H9 (cell line): ENCODE results near the gene RTTN. TPM values are rescaled to one million over a fixed set of nuclear protein-coding genes. Genes with fewer than 3 reads are reported as not detected.

Source experiments
- DNase-seq: peaks from one replicate; pipeline ENCODE4 v3.0.0-alpha.2; 2017
- H2AFZ ChIP-seq: one replicate; pipeline ENCODE4 v1.6.1; 2013; ENCODE audit warnings: mild to moderate bottlenecking, low read length, control low read depth, moderate library complexity
- H2AK5ac ChIP-seq: 2 replicates; pipeline ENCODE4 v1.6.1; 2013; ENCODE audit warnings: low read length, control low read depth, mixed read lengths; ENCODE audit not compliant: insufficient read length
- H2BK120ac ChIP-seq: one replicate; pipeline ENCODE4 v1.6.1; 2013; ENCODE audit warnings: low read depth, mild to moderate bottlenecking, low read length, control low read depth, inconsistent platforms; ENCODE audit not compliant: poor library complexity, severe bottlenecking
- H2BK12ac ChIP-seq: 2 replicates; pipeline ENCODE4 v1.6.1; 2013; ENCODE audit warnings: low read length, control low read depth, mixed read lengths, low read depth; ENCODE audit not compliant: insufficient read length
- H2BK15ac ChIP-seq: 2 replicates; pipeline ENCODE4 v1.6.1; 2013; ENCODE audit warnings: low read depth, low read length, control low read depth
- H2BK20ac ChIP-seq: one replicate; pipeline ENCODE4 v1.6.1; 2013; ENCODE audit warnings: low read depth, mild to moderate bottlenecking, low read length, control low read depth, inconsistent platforms; ENCODE audit not compliant: poor library complexity, severe bottlenecking
- H2BK5ac ChIP-seq: 2 replicates; pipeline ENCODE4 v1.6.1; 2013; ENCODE audit warnings: low read length, control low read depth, mixed read lengths; ENCODE audit not compliant: insufficient read length
- H3K14ac ChIP-seq: 2 replicates; pipeline ENCODE4 v1.6.1; 2013; ENCODE audit warnings: low read length, control low read depth; ENCODE audit not compliant: insufficient read depth
- H3K18ac ChIP-seq: 2 replicates; pipeline ENCODE4 v1.6.1; 2013; ENCODE audit warnings: low read depth, mild to moderate bottlenecking, mixed read lengths, low read length, control low read depth; ENCODE audit not compliant: insufficient read length
- H3K23ac ChIP-seq: 2 replicates; pipeline ENCODE4 v1.6.1; 2013; ENCODE audit warnings: low read length, control low read depth, mixed read lengths, low read depth; ENCODE audit not compliant: insufficient read length
- H3K23me2 ChIP-seq: 2 replicates; pipeline ENCODE4 v1.6.1; 2013; ENCODE audit warnings: low read depth, mild to moderate bottlenecking, mixed read lengths, low read length, control low read depth; ENCODE audit not compliant: insufficient read length, poor library complexity, severe bottlenecking
- H3K27ac ChIP-seq: 2 replicates; pipeline ENCODE4 v1.5.1; 2013; ENCODE audit warnings: low read length, control low read depth, mixed read lengths, low read depth; ENCODE audit not compliant: insufficient read length
- H3K27me3 ChIP-seq: 2 replicates; pipeline ENCODE4 v1.6.1; 2013; ENCODE audit warnings: low read length, control low read depth, inconsistent platforms; ENCODE audit not compliant: insufficient read depth
- H3K4ac ChIP-seq: 2 replicates; pipeline ENCODE4 v1.6.1; 2013; ENCODE audit warnings: low read depth, mild to moderate bottlenecking, control low read depth, inconsistent platforms, low read length, moderate library complexity
- H3K4me1 ChIP-seq: 2 replicates; pipeline ENCODE4 v1.6.1; 2013; ENCODE audit warnings: low read length, control low read depth, inconsistent platforms; ENCODE audit not compliant: insufficient read depth
- H3K4me2 ChIP-seq: 2 replicates; pipeline ENCODE4 v1.6.1; 2013; ENCODE audit warnings: low read length, control low read depth, mixed read lengths; ENCODE audit not compliant: insufficient read length, insufficient read depth
- H3K56ac ChIP-seq: 2 replicates; pipeline ENCODE4 v1.6.1; 2013; ENCODE audit warnings: low read depth, mild to moderate bottlenecking, mixed read lengths, low read length, control low read depth; ENCODE audit not compliant: insufficient read length
- H3K79me1 ChIP-seq: 2 replicates; pipeline ENCODE4 v1.6.1; 2013; ENCODE audit warnings: low read depth, mild to moderate bottlenecking, moderate library complexity, low read length, control low read depth, inconsistent platforms; ENCODE audit not compliant: insufficient read depth, poor library complexity, severe bottlenecking
- H3K79me2 ChIP-seq: 2 replicates; pipeline ENCODE4 v1.6.1; 2013; ENCODE audit warnings: low read length, control low read depth, inconsistent platforms; ENCODE audit not compliant: insufficient read depth
- H3K9ac ChIP-seq: 2 replicates; pipeline ENCODE4 v1.6.1; 2013; ENCODE audit warnings: low read length, control low read depth, mixed read lengths; ENCODE audit not compliant: insufficient read length; ENCODE audit errors: extremely low read depth
- H3K9me3 ChIP-seq: one replicate; pipeline ENCODE4 v1.6.1; 2013; ENCODE audit warnings: low read depth, low read length, inconsistent platforms; ENCODE audit not compliant: control insufficient read depth
- H3T11ph ChIP-seq: one replicate; pipeline ENCODE4 v1.6.1; 2013; ENCODE audit warnings: mild to moderate bottlenecking, low read length, control low read depth, inconsistent platforms
- H4K20me1 ChIP-seq: one replicate; pipeline ENCODE4 v1.6.1; 2013; ENCODE audit not compliant: control insufficient read depth, insufficient read length, insufficient read depth
- H4K5ac ChIP-seq: 2 replicates; pipeline ENCODE4 v1.6.1; 2013; ENCODE audit warnings: low read depth, mild to moderate bottlenecking, mixed read lengths, low read length, control low read depth; ENCODE audit not compliant: insufficient read length
- H4K8ac ChIP-seq: replicated peaks from 2 replicates; pipeline ENCODE4 v1.6.1; 2013; ENCODE audit warnings: low read length, control low read depth, mixed read lengths, low read depth; ENCODE audit not compliant: insufficient read length
- H4K91ac ChIP-seq: 2 replicates; pipeline ENCODE4 v1.6.1; 2013; ENCODE audit warnings: low read depth, mild to moderate bottlenecking, moderate library complexity, mixed read lengths, low read length, control low read depth; ENCODE audit not compliant: insufficient read length
- H3K27ac Mint-ChIP-seq, 3 experiments: 2 replicates in 2 of 3; 3 replicates in 1 of 3; pipeline ENCODE4 v1.8.0; 2020 to 2021; ENCODE audit warnings: mixed read lengths in 3 of 3, mild to moderate bottlenecking in 1 of 3, moderate library complexity in 1 of 3
- H3K27me3 Mint-ChIP-seq: 2 replicates; pipeline ENCODE4 v1.8.0; 2021; ENCODE audit warnings: low read depth, mild to moderate bottlenecking, moderate library complexity, mixed read lengths
- H3K36me3 Mint-ChIP-seq, 3 experiments: 2 replicates in 2 of 3; 3 replicates in 1 of 3; pipeline ENCODE4 v1.8.0; 2020 to 2021; ENCODE audit warnings: low read depth in 3 of 3, mixed read lengths in 3 of 3; ENCODE audit not compliant: insufficient read depth in 1 of 3
- H3K4me1 Mint-ChIP-seq, 2 experiments: 2 replicates each; pipeline ENCODE4 v1.8.0; 2020; ENCODE audit warnings: mixed read lengths in 2 of 2
- H3K4me3 Mint-ChIP-seq, 2 experiments: 2 replicates in 1 of 2; 3 replicates in 1 of 2; pipeline ENCODE4 v1.8.0; 2020 to 2021; ENCODE audit warnings: mild to moderate bottlenecking in 2 of 2, mixed read lengths in 2 of 2, moderate library complexity in 1 of 2
- H3K9me3 Mint-ChIP-seq, 2 experiments: 2 replicates in 1 of 2; 3 replicates in 1 of 2; pipeline ENCODE4 v1.8.0; 2020; ENCODE audit warnings: mild to moderate bottlenecking in 2 of 2, mixed read lengths in 2 of 2, moderate library complexity in 1 of 2
- WGBS: extraction: QIAGEN DNeasy Blood & Tissue Kit; methylation state at CpG from one replicate; pipeline ENCODE4 v1.1.7; 2013; ENCODE audit warnings: missing lambda C conversion rate, low lambda C conversion rate, mixed read lengths; ENCODE audit not compliant: insufficient read length; ENCODE audit errors: extremely low coverage; 5-methylcytosine and 5-hydroxymethylcytosine counted together
- total RNA-seq: library from RNA; stranded (reverse); gene quantifications from 2 replicates; pipeline ENCODE4 v1.2.1, GENCODE V29; 2021
- TF ChIP-seq, protein P1 (sequence below): fragments of 200-600 bp; sonication (generic); conservative IDR thresholded peaks from 3 replicates; pipeline ENCODE4 v1.8.0; 2021; ENCODE audit warnings: antibody characterized with exemption, mild to moderate bottlenecking

The RTTN gene
- total RNA-seq, 1 experiment from 2014 or later = 17.6 TPM

DNA sequence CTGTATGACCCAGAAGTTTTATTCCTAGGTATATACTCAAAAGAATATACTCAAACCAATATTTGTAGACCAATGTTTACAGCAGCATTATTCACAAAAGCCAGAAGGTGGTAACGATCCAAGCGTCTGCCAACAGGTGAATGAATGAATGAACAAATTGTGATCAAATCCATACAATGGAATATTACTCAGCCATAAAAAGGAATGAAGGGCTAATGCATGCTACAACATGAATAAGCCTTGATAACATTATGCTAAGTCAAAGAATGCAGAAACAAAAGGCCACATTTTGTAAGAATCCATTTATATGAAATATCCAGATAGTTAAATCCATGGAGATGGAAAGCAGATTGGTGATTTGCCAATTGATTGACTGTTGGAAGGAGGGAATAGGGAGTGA, 252.3 kb downstream of the RTTN start:
- no peak overlapping the region for H3K4me3 Mint-ChIP-seq
- no peaks in the 10 kb centered on the region for H4K20me1 ChIP-seq
- no peak for DNase-seq
- H2AFZ ChIP-seq = no peak overlapping the region
- H3K27me3 Mint-ChIP-seq = no peaks in the 10 kb centered on the region
- H3K79me2 ChIP-seq = peaks cover 3% of the 10 kb centered on the region; the same call in 1 of the 2 replicates
- no peaks in the 10 kb centered on the region for H3K36me3 Mint-ChIP-seq
- H3K4me2 ChIP-seq = no peak overlapping the region
- H3K79me1 ChIP-seq = no peaks in the 10 kb centered on the region
- no peak overlapping the region for H3K23ac ChIP-seq
- no peak overlapping the region for H3K14ac ChIP-seq
- TF ChIP-seq, protein P1, sequence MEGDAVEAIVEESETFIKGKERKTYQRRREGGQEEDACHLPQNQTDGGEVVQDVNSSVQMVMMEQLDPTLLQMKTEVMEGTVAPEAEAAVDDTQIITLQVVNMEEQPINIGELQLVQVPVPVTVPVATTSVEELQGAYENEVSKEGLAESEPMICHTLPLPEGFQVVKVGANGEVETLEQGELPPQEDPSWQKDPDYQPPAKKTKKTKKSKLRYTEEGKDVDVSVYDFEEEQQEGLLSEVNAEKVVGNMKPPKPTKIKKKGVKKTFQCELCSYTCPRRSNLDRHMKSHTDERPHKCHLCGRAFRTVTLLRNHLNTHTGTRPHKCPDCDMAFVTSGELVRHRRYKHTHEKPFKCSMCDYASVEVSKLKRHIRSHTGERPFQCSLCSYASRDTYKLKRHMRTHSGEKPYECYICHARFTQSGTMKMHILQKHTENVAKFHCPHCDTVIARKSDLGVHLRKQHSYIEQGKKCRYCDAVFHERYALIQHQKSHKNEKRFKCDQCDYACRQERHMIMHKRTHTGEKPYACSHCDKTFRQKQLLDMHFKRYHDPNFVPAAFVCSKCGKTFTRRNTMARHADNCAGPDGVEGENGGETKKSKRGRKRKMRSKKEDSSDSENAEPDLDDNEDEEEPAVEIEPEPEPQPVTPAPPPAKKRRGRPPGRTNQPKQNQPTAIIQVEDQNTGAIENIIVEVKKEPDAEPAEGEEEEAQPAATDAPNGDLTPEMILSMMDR = no peak
- no peak overlapping the region for H4K91ac ChIP-seq
- no peak overlapping the region for H2BK5ac ChIP-seq
- no CpG with 5 or more reads among the region's 2 CpGs for WGBS
- H2BK12ac ChIP-seq = no peak overlapping the region
- H2BK15ac ChIP-seq = no peak overlapping the region
- H3K27ac Mint-ChIP-seq = no peak overlapping the region
- H3K23me2 ChIP-seq = no peaks in the 10 kb centered on the region
- H3K4me1 Mint-ChIP-seq = no peaks in the 10 kb centered on the region
- H3K4me1 ChIP-seq = no peaks in the 10 kb centered on the region
- no peak overlapping the region for H3K9ac ChIP-seq
- H3K27ac ChIP-seq = no peak overlapping the region
- no peak overlapping the region for H3K18ac ChIP-seq
- no peak overlapping the region for H3K56ac ChIP-seq
- no peaks in the 10 kb centered on the region for H3K27me3 ChIP-seq
- H2BK20ac ChIP-seq = no peak overlapping the region
- no peak overlapping the region for H4K5ac ChIP-seq
- no peak overlapping the region for H2BK120ac ChIP-seq
- no peak overlapping the region for H3K4ac ChIP-seq
- H2AK5ac ChIP-seq = no peak overlapping the region
- H3K9me3 ChIP-seq = no peaks in the 10 kb centered on the region
- no peak overlapping the region for H3T11ph ChIP-seq
- H3K9me3 Mint-ChIP-seq = 0 out of 5 replicates have a peak, but pooled peaks cover 0 to 3% of the 10 kb centered on the region in 2 experiments
- H4K8ac ChIP-seq = no peak overlapping the region

Other genes starting within 250 kb of the RTTN start
- 24.5 and 26.0 TPM in 2 replicates for gene SOCS6, start 83.4 kb upstream of the RTTN start, total RNA-seq